ENCODE data around the gene SPTBN5.

SPTBN5 gene

GRCh38 chr15:41842229-41842628, 51.6 kb downstream of the SPTBN5 start:
- Mint-ChIP-seq H3K4me1 (peaks cover 5% of the 10 kb centered on the region), H3K4me3 (no peak overlapping the region), H3K27ac (peak overlapping the region; percentile 91), H3K9me3 (no peaks in the 10 kb centered on the region), H3K36me3 (ENCODE audit: low read depth) (peaks cover 5% of the 10 kb centered on the region), H3K27me3 (ENCODE audit: low read depth, poor library complexity) (no peaks in the 10 kb centered on the region)
- no peak for TF ChIP-seq CTCF (IDR thresholded peaks at IDR 0.05)
- DNase-seq: no peak

DNA sequence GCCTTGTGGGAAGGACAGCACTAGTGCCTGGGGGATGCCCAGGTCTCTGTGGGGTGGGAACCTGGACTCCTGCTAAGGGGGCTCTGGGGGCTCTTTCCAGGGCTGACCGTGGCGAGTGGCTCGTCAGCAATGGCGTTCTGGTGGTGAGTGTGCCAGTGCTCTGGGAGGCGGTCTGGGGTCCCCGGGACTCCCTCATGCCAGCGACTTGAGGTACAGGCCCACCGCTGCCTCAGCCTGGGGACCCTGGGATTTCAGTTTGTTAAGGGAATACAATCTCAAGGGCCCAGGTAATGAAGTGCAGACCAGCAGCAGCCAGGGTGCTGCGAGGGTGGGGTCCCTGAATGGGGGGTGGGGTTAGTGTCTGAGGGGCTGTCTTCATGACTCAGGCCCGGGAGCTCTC, 52.7 kb downstream of the SPTBN5 start:
- no peaks in the 10 kb centered on the region for H3K27me3 Mint-ChIP-seq (ENCODE audit: low read depth, poor library complexity)
- H3K36me3 Mint-ChIP-seq (ENCODE audit: low read depth): peaks cover 8% of the 10 kb centered on the region
- H3K4me3 Mint-ChIP-seq: no peak overlapping the region
- H3K27ac Mint-ChIP-seq: no peak overlapping the region
- no peak for DNase-seq
- TF ChIP-seq CTCF (IDR thresholded peaks at IDR 0.05): no peak
- peaks cover 5% of the 10 kb centered on the region for H3K4me1 Mint-ChIP-seq
- H3K9me3 Mint-ChIP-seq: no peaks in the 10 kb centered on the region

- Mint-ChIP-seq H3K27ac (no peak overlapping the region), H3K4me3 (no peak overlapping the region), H3K4me1 (peaks cover 5% of the 10 kb centered on the region), H3K27me3 (ENCODE audit: low read depth, poor library complexity) (no peaks in the 10 kb centered on the region), H3K9me3 (no peaks in the 10 kb centered on the region), H3K36me3 (ENCODE audit: low read depth) (peaks cover 8% of the 10 kb centered on the region)
- no peak for TF ChIP-seq CTCF (IDR thresholded peaks at IDR 0.05)
- no peak for DNase-seq
Measured at GRCh38 chr15:41840673-41841072, 53.2 kb downstream of the SPTBN5 start.

GRCh38 chr15:41839781-41840491, 53.9 kb downstream of the SPTBN5 start:
- H3K27me3 Mint-ChIP-seq (ENCODE audit: low read depth, poor library complexity): peaks cover 2% of the 10 kb centered on the region
- no peak overlapping the region for H3K4me3 Mint-ChIP-seq
- peaks cover 8% of the 10 kb centered on the region for H3K36me3 Mint-ChIP-seq (ENCODE audit: low read depth)
- H3K27ac Mint-ChIP-seq: no peak overlapping the region
- no peak for TF ChIP-seq CTCF (IDR thresholded peaks at IDR 0.05)
- no peak for DNase-seq
- H3K9me3 Mint-ChIP-seq: no peaks in the 10 kb centered on the region
- H3K4me1 Mint-ChIP-seq: peaks cover 5% of the 10 kb centered on the region

- H3K9me3 Mint-ChIP-seq: no peaks in the 10 kb centered on the region
- TF ChIP-seq CTCF (IDR thresholded peaks at IDR 0.05): no peak
- no peak for DNase-seq
- peaks cover 5% of the 10 kb centered on the region for H3K4me1 Mint-ChIP-seq
- H3K4me3 Mint-ChIP-seq: no peak within 1 kb of the TSS
- H3K36me3 Mint-ChIP-seq (ENCODE audit: low read depth): peaks cover 8% of the 10 kb centered on the region
- H3K27me3 Mint-ChIP-seq (ENCODE audit: low read depth, poor library complexity): peaks cover 3% of the 10 kb centered on the region
- H3K27ac Mint-ChIP-seq: no peak within 1 kb of the TSS
Measured at GRCh38 chr15:41838400-41838897, 55.4 kb downstream of the SPTBN5 start, which contains the start of gene PLA2G4B. PLA2G4B (plus strand) TSS chr15:41838847; CDS start chr15:41838914, 67 bp downstream.
